HG03108 (cell line): ENCODE results near the gene TNP2.
"Not testable (repeated sequence)": the region's sequence is repeated elsewhere in the genome, so short reads cannot be mapped to it uniquely, and the experiment has no call there.

ENCODE experiments used
- ATAC-seq: cut with Tn5 transposase; IDR thresholded peaks from one replicate; pipeline ENCODE4 v1.9.1; 2021; ENCODE audit warnings: moderate library complexity; ENCODE audit not compliant: unreplicated experiment

The TNP2 gene

DNA sequence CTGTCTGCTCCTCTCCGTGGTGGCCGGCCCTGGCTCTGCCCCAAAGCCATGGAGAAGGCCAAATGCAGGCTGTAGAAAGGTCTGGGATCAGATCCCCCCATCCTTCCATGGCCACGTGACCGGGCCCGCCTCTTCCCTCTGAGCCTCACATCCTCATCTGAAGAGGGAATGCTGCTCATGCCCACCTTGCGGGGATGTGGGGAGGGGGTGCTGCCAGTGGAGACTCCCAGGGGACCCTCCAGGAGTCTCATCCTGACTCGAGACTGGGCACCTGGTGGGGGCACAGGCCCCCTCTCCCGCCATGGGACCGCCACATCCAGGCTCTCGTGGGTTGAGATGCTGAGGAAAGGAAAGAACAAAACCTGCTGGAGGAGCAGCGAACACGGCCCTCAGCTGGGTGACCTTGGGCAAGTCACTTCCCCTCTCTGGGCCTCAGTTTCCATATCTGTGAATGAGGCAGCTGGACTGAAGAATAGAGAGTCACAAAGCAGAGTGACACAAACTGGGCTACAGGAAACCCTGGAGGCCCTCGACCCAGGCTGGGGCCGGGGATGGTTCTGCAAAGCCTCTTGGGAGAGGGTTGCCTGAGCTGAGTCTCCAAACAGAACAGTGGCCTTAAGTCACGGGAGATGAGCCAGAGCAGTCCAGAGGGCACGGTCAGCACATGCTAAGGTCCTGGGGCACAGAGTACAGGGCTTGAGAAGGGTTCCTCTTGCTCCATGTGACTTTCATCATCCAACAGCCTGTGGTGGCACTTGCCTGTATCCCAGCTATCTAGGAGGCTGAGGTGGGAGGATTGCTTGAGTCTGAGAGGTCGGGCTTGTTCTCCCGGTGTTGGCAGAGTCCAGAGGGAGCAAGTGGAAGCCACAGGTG lies 43.2 kb downstream of the TNP2 start:
- no peak for ATAC-seq

DNA sequence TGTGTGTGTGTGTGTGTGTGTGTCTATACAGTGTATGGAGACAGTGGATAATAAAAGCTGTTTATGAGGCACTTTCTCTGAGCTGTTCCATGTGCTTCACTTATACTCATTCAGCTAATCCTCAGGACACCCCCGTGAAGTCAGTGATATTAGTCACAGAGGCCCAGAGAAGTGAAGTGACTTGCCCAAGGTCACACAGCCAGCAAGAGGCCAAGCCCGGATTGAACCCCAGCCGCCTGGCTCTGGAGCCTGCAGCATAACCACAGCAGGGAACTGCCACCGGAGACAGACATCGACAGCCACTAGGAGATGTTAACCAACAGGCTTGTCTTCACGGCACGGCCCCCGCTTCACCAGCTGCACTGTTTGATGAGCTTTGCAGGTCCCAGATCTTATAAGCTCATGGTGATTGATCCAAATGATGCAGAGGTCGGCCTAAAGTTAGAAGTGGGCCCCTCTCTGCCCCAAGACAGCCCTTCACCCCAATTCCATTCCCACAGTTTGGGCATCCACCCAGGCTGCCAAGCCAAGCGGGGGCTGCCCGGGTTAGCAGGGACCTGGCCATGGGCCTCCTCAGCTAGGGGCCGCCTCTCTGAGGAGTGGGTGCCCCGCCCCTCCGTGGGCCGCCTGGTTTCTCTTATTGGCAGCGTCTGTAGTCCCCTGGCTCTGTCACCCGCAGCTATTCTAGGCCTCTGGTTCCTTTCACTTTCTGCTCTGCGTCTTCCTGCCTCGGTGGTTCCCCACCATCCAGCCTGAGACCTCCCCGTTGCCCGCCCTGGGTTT lies 44.0 kb downstream of the TNP2 start:
- peak; percentile 84 for ATAC-seq

GRCh38 chr16:11224096-11224893 lies 44.8 kb downstream of the TNP2 start:
- ATAC-seq, result peak; percentile 68

DNA sequence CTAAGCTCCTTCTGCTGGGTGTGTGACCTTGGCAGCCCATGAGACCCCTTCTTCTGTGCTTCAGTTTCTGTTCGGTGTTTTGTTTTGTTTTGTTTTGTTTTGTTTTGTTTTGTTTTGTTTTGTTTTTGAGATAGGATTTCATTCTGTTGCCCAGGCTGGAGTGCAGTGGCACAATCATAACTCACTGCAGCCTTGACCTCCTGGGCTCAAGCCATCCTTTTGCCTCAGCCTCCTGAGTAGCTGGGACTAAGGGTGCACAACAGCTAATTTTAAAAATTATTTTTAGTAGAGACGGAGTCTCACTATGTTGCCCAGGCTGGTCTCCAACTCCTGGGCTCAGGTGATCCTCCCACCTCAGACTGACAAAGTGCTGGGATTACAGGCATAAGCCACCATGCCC lies 48.6 kb downstream of the TNP2 start:
- not testable (repeated sequence) for ATAC-seq

DNA sequence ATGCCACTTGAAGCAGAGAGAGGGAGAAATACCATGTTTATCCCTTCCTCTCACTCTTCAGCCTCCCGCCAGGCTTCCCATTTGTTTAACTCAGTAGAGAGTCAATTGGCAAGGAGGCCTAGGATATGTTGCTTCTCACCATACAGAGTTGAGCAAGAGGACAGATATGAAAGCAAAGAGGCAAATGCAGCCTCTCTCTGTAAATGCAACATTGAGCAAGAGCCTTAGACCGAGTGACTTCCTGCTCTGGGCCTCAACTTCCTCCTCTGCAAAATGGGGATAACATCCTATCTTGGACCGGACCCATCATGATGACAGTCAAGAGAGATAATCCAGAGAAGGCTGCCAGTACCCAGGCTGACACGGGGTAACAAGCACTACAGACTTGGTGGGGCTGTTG lies 49.9 kb downstream of the TNP2 start:
- ATAC-seq, result no peak

DNA sequence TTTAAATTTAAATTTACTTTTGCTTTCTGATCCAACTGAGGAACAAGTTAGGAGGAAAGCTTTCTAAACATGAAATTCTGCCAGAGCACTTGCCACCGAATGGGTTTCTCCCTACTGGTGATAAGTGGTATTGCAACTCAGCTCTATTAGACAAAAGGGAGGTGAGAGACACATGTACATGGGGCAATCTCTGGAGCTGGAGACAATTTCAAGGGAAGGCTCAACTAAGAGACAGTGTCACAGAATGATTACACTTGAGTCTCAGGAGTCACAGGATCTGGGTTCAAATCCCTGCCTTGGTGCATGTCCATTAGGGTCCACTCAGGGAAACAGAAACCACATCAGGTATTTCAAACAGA lies 50.5 kb downstream of the TNP2 start:
- no peak for ATAC-seq
